Activated B cell treated with CpG ODN at 0.5 μM for 24 hours (primary cell): ENCODE measurements around the gene MRGPRF. TPM values are rescaled to one million over a fixed set of nuclear protein-coding genes. Genes with fewer than 3 reads are reported as not detected.

Source experiments
- ATAC-seq: fragments of 200-7000 bp; cut with Tn5 transposase; one replicate; pipeline ENCODE4 v1.10.0; 2021; ENCODE audit warnings: low read depth, mild to moderate bottlenecking, moderate library complexity
- CTCF ChIA-PET: fragments of 350-600 bp; sonication (Branson Sonifier 250); formaldehyde crosslinking; loops from one replicate; lab custom pipeline; 2021; ENCODE audit warnings: antibody characterized with exemption; lab: Charles Lee
- POLR2A ChIA-PET: fragments of 350-600 bp; sonication (Branson Sonifier 250); formaldehyde crosslinking; loops from one replicate; lab custom pipeline; 2021; ENCODE audit warnings: antibody characterized with exemption; lab: Charles Lee
- DNase-seq: peaks from one replicate; pipeline ENCODE4 v3.0.0; 2022
- H3K27ac Mint-ChIP-seq: one replicate; pipeline ENCODE4 v1.8.0; 2020; ENCODE audit warnings: mixed read lengths
- H3K27me3 Mint-ChIP-seq: one replicate; pipeline ENCODE4 v1.8.0; 2021; ENCODE audit warnings: mixed read lengths
- H3K36me3 Mint-ChIP-seq: one replicate; pipeline ENCODE4 v1.8.0; 2021; ENCODE audit warnings: low read depth, mixed read lengths
- H3K4me1 Mint-ChIP-seq: one replicate; pipeline ENCODE4 v1.8.0; 2021; ENCODE audit warnings: mixed read lengths
- H3K4me3 Mint-ChIP-seq: one replicate; pipeline ENCODE4 v1.8.0; 2020; ENCODE audit warnings: mild to moderate bottlenecking, mixed read lengths
- H3K9me3 Mint-ChIP-seq: one replicate; pipeline ENCODE4 v1.8.0; 2020; ENCODE audit warnings: mixed read lengths
- CTCF ChIP-seq: fragments of 200-600 bp; IDR thresholded peaks from one replicate; pipeline ENCODE4 v1.8.0; 2022; ENCODE audit warnings: antibody characterized with exemption, mild to moderate bottlenecking
- intact Hi-C: fragments of 100-400 bp; cut with micrococcal nuclease; formaldehyde crosslinking; loops from one replicate; pipeline ENCODE4 v1.15.1; 2024
- total RNA-seq: library from RNA; stranded (reverse); gene quantifications from 2 replicates; pipeline ENCODE4 v1.2.3, GENCODE V29; 2022

The MRGPRF gene
- total RNA-seq, 1 donor from 2014 or later, result not detected

- Mint-ChIP-seq H3K4me1 (no peaks in the 10 kb centered on the region), H3K36me3 (no peaks in the 10 kb centered on the region), H3K4me3 (no peak overlapping the region), H3K27ac (no peak overlapping the region), H3K9me3 (no peaks in the 10 kb centered on the region), H3K27me3 (peaks cover 26% of the 10 kb centered on the region)
- DNase-seq, result no peak
- CTCF ChIA-PET, result no interaction called here
- TF ChIP-seq CTCF, result no peak
- intact Hi-C loops, result no loop called here
- POLR2A ChIA-PET, result no interaction called here
- ATAC-seq, result no peak
Measured at GRCh38 chr11:68994894-68995285, 18.2 kb downstream of the MRGPRF start.

- Mint-ChIP-seq H3K27me3 (peaks cover 31% of the 10 kb centered on the region), H3K4me3 (no peak overlapping the region), H3K36me3 (no peaks in the 10 kb centered on the region), H3K4me1 (no peaks in the 10 kb centered on the region), H3K27ac (no peak overlapping the region), H3K9me3 (no peaks in the 10 kb centered on the region)
- POLR2A ChIA-PET, result interaction anchor here (0.6 kb wide), 1 partner anchor 192 kb away, joined by 11 read pairs; no protein-coding TSS in a partner anchor
- intact Hi-C loops, result no loop called here
- CTCF ChIA-PET, result no interaction called here
- TF ChIP-seq CTCF, result no peak
- ATAC-seq, result no peak
- peak; percentile 7 for DNase-seq
Measured at GRCh38 chr11:68994161-68994893, 18.7 kb downstream of the MRGPRF start.

GRCh38 chr11:68993546-68993945 lies 19.5 kb downstream of the MRGPRF start:
- Mint-ChIP-seq H3K36me3 (no peaks in the 10 kb centered on the region), H3K9me3 (no peaks in the 10 kb centered on the region), H3K27me3 (peaks cover 29% of the 10 kb centered on the region), H3K27ac (no peak overlapping the region), H3K4me1 (no peaks in the 10 kb centered on the region), H3K4me3 (no peak overlapping the region)
- DNase-seq, result no peak
- intact Hi-C loops, result no loop called here
- ChIA-PET POLR2A (no interaction called here), CTCF (no interaction called here)
- ATAC-seq, result no peak
- no peak for TF ChIP-seq CTCF

- intact Hi-C loops, result no loop called here
- H3K27me3 Mint-ChIP-seq, result peaks cover 25% of the 10 kb centered on the region
Measured at GRCh38 chr11:68992743-68993255, 20.2 kb downstream of the MRGPRF start.

More at GRCh38 chr11:68992743-68993255, 20.2 kb downstream of the MRGPRF start:
- CTCF ChIA-PET, result no interaction called here
- H3K4me3 Mint-ChIP-seq, result no peak overlapping the region
- no peak overlapping the region for H3K27ac Mint-ChIP-seq
- TF ChIP-seq CTCF, result no peak
- H3K36me3 Mint-ChIP-seq, result no peaks in the 10 kb centered on the region
- no peaks in the 10 kb centered on the region for H3K9me3 Mint-ChIP-seq
- no peak for DNase-seq
- POLR2A ChIA-PET, result no interaction called here
- no peaks in the 10 kb centered on the region for H3K4me1 Mint-ChIP-seq
- no peak for ATAC-seq
